OCI-LY3 (cell line): ENCODE measurements around the gene CPNE4.

ENCODE experiments used
- EZH2phosphoT487 ChIP-seq: fragments of 200-600 bp; shearing (Covaris generic); IDR thresholded peaks from 2 replicates; pipeline ENCODE4 v1.6.1; 2018; ENCODE audit warnings: antibody characterized with exemption, mixed run types, low read depth
- TF ChIP-seq, protein P1 (sequence below): fragments of 200-600, 300-600 bp; sonication (generic); IDR thresholded peaks from 2 replicates; pipeline ENCODE4 v1.5.1; 2014; ENCODE audit warnings: antibody characterized with exemption, low read length, low read depth

DNA sequence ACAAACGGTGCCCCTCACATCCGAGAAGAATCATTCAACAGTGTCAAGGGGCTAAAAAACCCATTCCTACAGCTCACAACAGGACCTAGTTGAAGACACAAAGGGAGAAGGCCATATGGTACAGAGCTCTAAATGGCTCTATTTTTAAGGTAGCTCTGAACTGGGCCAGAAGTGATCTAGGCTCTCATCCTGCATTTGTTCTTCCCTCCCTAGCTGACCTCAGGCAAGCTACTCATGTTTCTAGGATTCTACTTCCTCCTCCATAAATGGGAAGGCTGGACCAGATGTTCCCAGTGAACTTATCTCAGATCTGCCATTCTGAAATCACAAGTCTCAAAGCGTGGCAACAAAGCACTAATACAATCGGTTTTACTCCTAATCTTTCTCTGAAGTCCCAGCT, 62.3 kb downstream of the CPNE4 start:
- TF ChIP-seq, protein P1, sequence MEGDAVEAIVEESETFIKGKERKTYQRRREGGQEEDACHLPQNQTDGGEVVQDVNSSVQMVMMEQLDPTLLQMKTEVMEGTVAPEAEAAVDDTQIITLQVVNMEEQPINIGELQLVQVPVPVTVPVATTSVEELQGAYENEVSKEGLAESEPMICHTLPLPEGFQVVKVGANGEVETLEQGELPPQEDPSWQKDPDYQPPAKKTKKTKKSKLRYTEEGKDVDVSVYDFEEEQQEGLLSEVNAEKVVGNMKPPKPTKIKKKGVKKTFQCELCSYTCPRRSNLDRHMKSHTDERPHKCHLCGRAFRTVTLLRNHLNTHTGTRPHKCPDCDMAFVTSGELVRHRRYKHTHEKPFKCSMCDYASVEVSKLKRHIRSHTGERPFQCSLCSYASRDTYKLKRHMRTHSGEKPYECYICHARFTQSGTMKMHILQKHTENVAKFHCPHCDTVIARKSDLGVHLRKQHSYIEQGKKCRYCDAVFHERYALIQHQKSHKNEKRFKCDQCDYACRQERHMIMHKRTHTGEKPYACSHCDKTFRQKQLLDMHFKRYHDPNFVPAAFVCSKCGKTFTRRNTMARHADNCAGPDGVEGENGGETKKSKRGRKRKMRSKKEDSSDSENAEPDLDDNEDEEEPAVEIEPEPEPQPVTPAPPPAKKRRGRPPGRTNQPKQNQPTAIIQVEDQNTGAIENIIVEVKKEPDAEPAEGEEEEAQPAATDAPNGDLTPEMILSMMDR, result no peak
- no peak for TF ChIP-seq EZH2phosphoT487
